Anterior cingulate cortex (tissue), 58 donors: ENCODE results near the gene HCK.
"Not testable (repeated sequence)": the region's sequence is repeated elsewhere in the genome, so short reads cannot be mapped to it uniquely, and the experiment has no call there.

ENCODE experiments used
- DNase-seq, 58 donors: peaks; one replicate each; lab custom pipeline; 2025; lab: John Stamatoyannopoulos, UW

Gene HCK

DNA sequence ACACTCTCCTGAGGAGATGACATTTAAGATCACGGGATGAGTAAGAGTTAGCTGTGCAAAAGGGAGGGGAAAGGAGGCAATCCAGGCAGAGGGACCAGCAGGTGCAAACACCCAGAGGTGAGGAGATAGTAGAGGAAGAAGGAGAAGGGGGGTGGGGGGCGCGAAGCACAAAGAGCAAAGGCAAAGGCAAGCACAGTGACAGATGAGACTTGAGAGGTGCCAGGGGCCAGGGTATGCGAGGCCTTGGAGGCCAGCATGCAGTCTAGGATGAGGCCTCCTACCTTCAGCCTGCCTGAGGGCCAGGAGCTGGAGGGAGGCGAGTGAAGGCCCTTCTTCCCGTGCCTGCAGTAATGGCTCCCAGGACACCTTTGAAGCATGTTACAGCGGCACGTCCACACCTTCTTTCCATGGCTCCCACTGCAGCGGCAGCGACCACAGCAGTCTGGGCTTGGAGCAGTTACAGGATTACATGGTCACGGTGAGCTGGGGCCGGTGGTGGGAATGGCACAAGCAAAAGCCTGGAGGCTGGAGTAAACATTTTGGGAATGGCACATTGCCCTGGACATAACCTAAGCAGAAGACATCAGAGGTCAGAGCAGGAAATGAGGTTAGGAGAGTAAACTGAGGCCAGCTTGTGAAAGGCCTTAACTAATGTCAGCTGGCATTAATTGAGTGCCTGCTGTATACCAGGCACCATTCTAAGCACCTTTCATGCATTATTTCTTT, 23.2 kb upstream of the HCK start:
- DNase-seq: no peak

DNA sequence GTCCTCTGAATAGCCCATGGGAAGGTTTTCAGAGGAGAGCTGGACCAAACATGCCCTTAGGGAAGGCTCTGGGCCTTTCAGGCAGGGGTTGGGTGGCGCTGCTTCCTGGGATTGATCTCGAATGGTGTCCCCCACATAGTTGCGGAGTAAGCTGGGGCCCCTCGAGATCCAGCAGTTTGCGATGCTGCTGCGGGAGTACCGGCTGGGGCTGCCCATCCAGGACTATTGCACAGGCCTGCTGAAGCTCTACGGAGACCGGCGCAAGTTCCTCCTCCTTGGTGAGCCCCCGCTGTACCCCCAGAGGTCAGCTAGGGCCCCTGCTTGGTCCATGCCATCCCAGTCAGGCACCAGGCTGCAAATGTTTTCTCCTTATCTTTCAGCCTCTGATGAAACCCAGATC, 22.5 kb upstream of the HCK start:
- DNase-seq: no peak

DNA sequence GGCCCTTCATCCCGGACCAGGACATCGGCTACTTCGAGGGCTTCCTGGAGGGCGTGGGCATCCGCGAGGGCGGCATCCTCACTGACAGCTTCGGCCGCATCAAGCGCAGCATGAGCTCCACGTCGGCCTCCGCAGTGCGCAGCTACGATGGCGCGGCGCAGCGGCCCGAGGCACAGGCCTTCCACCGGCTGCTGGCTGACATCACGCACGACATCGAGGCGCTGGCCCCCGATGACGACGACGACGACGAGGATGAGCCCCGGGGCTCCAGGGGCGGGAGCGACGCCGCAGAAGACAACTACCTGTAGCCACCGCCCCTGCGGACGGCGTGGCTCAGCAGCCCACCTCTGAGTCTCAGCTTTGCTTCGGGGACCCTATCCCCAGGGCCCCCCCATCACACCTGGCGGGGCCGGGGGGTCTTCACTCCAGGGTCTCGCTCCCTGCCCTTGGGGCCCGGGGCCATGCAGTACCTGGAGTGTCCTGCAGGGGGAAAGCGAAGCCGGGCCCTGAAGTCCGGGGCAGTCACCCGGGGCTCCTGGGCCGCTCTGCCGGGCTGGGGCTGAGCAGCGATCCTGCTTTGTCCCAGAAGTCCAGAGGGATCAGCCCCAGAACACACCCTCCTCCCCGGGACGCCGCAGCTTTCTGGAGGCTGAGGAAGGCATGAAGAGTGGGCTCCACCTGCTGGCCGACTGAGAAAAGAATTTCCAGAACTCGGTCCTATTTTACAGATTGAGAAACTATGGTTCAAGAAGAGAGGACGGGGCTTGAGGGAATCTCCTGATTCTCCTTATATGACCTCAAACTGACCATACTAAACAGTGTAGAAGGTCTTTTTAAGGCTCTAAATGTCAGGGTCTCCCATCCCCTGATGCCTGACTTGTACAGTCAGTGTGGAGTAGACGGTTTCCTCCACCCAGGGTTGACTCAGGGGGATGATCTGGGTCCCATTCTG, 20.8 kb upstream of the HCK start:
- DNase-seq: peak in 46 of 58 donors; percentile 16 to 76 (median 39)

DNA sequence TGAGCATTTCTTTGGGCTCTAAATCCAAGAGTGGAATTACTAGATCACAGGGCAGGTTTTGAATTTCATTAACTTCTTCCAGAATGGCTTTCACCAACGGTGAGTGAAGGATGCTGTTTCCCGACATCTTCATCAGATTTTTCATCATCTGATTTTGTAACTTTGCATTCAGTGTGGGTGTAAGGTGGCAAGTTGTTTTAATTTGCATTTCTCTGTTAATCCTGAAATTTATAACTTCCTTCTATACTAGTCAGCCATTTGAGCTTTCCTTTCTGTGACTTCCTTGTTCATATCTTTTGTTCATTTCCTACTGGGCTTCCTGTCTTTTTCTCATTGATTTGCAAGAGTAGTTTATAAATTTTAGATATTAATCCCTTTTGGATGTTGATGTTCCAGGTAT, 18.7 kb upstream of the HCK start:
- no peak for DNase-seq

DNA sequence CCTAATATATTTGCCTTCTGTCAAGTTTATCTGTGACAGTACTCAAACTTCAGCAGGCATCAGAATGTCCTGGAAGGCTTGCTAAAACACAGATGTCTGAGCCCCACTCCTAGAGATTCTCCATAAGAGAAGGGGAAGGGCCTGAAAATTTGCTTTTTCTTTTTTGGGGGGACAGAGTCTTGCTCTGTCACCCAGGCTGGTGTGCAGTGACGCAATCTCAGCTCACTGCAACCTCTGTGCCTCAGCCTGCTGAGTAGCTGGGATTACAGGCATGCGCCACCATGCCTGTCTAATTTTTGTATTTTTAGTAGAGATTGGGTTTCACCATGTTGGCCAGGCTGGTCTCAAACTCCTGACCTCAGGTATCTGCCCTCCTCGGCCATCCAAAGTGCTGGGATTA, 18.3 kb upstream of the HCK start:
- DNase-seq: not testable (repeated sequence)

DNA sequence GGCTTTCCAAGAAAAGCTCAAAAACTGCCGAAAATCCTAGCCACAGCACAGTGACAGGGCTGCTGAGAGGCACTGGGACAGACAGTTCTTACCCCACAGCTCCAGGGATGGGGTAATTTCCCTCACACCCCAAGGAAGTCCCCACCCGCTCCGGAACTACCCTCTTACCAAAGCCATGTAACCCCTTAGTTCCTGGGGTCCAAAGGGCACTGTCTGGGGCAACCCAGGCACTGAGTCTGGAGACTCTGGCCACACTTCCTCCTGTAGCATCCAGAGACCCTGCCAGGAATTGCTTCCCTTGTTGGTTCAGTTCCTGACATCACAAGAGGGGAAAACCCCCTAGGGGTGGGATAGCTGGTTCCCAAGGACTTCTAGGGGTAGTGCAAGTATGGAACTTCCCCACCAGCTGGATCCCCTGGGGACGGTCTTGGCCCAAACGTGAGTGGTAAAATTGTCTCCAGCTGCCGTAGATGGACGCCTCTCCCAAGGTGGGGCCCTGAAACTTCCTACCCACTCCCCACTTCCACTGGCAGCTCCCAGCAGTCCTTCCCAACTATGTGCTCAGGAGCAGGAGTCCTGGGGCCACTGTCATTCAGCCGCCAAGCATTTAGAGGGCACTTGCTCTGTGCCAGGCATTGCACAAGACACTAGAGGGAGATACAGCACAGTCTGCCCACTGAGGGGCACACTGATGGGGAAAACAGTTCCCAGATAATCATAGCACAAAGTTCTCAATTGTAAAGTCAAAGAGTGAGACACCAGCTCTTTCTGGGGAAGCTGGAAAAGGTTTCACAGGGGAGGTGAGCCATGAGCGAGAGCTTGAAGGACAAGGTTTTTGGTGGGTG, 17.2 kb upstream of the HCK start:
- DNase-seq: no peak

DNA sequence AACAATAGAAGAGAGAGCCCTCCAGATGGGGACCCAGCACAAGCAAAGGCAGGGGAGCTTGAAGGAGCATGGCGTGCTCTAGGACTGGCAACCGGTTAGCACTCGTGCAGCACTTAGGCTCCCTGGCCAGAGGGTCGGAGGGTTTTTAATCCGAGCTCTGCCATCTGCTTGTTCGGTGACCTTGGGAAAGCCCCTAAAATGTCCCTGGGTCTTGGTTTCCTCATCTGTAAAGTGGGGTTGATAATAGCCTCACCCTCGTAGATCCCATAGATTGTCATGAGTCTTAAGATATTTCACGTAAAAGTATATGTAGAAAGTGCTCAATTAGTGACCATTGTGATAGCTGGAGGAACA, 16.6 kb upstream of the HCK start:
- DNase-seq: no peak

DNA sequence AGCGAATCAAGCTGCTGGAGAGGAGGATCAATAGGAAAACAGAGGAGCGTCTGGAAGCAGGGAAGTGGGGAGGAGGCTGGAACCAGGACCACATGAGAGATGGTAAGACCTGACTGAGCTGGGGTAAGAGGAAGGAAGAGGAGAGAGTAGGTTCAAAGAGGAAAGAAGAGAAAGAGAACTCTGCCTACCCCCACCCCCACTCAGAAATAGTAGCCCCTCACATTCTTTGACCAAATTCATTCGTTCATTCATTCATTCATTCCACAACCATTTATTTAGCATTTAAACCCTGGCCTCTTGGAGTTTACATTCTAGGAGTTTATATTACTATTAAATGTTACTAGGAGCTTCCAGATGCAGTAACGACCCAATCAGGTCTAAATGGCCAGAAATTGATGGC, 15.8 kb upstream of the HCK start:
- DNase-seq: no peak

DNA sequence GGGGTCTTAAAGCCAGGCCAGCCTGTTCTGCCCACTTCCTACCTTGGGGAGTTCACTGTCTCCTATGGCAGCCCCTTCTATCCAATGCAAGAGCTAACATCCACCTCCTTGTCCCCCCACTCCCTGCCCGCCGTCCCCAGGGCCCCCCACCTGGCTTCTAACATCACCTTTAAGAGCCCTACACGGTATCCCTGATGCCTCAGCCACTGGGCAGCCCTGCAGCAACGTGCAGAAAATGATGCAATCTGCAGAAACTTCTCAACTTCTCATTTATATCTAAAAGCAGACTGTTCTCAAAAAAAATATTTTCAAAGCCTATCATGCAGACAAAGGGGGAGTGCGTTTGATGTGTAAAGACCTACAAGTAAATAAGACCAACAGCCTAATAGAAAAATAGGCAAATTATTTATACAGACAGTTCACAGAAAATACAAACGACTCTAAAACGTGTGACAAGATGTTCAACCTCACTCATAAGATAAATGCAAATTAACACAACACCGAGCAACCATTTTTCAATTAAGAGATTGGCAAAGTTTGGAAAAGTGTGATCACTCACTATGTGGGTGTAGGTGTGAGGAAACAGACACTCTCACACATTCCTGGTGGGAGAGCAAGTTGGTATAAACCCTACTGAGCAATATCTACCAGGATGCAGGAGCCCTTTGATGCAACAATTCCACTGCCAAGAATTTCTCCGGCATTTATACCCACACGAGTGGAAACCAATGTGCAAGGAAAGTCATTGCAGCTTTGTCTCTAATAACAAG, 15.1 kb upstream of the HCK start:
- peak in 1 of 58 donors; percentile 35 for DNase-seq

DNA sequence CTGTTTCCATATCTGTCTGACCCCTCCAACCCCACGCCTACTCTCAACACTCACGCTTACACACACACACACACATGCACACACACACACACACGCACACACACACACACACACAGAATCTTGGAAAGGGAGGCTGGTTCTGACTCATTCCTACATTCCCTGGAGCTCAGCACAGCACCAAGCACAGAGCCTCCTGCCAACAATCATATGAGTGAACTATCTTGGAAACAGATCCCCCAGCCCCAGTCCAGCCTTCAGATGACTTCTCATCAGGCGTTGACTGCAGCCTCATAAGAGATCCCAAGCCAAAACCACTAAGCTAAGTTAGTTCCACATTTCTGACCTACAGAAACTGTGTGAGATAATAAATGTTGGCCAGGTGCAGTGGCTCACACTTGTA, 14.1 kb upstream of the HCK start:
- DNase-seq: no peak

DNA sequence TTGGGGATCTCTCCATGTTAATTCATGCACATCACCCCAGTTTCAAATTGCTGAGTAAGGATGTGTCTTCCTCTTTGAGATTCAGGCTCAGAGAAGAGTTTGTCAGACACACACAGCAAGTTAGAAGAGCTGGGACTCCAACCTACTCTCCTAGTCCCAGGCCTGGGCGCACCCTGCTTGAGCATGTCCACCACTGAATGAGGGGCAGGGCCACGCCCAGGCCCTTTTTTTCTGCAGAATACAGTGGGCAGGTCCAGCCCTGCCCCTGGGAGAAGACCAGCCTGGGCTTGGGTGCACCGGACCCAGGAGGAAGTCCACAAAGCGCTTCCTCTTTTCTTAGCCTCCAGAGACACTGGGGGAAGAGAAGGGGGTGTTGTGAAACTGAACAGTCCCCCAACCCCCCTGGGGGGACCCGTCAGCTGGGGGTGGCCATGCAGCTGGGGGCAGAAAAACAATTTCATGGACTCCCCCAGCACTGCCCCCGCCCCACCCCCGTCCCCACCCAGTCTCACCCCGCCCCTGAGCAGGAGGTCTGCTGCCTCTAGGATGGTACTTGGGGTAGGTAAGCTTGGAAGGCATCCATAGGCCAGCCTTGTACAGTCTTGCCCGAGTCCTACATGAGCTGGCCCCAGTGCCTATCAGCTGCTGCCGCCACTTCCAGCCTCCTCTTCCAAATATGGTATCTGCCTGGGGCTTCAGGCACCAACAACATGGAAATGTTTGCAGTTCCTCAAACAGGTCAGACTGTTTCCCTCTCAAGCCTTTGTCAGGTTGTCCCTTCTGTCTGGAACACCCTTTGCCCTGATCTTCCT, 11.7 kb upstream of the HCK start:
- DNase-seq: peak in 15 of 58 donors; percentile 8 to 51 (median 24)

DNA sequence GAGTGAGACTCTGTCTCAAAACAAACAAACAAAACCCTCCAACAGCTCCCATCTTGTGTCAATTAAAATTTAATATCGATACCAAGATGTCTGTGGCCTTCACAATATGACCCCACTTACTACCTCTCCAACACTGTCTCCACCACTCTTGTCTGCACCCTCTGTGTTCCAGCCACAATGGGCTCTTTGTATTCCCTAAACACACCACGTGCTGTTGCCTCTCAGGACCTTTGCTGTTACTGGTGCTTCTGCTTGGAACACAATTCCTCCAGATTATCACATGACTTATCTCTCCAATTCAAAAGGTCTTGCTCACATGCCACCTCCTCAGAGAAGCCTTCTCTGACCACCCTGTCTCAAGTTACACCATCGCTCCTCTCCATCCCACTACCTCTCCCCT, 6.0 kb upstream of the HCK start:
- no peak for DNase-seq

DNA sequence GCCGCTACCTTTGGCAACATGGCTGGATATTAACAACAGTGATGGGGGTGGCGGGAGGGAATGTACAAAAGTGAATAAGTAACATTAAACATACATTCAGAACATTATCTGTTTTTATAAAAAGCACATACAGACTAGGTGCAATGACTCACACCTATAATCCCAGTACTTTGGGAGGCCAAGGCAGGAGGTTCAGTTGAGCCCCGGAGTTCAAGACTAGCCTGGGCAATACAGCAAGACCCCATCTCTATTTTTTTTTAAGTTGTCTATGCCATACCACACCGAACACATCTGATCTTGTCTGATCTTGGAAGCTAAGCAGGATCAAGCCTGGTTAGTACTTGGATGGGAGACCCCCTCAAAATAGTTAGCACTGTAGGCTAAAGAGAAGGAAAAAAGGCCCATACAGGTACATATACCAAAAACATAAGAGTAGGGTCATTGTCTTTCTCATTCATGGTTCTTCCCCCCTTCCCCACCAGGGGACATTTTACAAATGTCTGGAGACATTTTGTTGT, 1.7 kb upstream of the HCK start:
- no peak for DNase-seq

DNA sequence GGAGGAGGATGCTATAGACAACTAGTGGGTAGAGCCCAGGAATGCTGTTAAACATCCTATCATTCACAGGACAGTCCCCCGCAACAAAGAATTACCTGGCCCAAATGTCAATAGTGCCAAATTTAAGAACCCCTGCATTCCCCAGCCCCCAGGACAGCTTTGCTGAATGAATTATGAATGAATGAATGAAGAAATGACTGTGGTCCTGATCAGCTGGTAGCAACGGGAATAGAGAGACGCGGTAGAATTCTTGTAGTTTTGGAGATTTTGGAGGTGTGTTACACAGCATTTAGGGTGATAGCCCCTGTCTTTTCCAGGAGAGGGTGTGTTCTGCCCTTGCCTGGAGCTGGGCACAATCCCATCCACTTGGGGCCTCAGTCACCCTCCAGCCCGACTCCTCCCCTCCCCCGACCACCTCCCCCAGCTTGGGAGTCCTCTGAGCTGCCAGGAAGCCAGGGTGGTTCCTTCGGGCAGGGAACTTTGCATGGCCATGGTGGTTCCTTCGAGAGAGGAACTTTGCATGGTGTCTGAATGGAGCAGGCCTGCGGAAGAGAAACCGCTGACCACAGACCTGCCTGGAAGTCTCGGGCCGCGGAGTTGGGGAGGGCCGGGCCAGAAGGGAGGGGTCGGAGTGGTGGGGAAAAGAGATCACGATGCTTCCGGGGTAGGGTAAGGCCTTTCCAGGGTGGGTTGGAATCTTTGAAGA, 1.0 kb upstream of the HCK start:
- DNase-seq: peak in 14 of 58 donors; percentile 13 to 38 (median 26)

DNA sequence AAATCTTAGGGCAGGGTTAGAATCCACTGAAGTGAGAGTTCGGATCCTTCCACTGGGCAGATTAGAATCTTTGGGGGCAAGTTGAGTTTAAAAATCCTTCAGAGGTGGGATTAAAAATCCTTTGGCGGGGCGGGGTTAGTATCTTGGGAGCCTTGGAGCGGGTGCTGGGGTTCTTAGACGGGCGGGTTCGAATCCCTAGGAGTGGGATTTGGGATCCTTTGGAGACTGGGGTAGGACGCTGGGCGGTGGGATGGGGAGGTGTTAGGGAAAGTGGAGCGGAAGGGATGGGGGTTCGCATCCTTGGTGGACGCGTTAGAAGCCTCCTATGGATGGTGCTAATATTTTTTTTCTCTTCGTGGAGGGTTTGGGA, 337 bp upstream of the HCK start:
- no peak for DNase-seq

DNA sequence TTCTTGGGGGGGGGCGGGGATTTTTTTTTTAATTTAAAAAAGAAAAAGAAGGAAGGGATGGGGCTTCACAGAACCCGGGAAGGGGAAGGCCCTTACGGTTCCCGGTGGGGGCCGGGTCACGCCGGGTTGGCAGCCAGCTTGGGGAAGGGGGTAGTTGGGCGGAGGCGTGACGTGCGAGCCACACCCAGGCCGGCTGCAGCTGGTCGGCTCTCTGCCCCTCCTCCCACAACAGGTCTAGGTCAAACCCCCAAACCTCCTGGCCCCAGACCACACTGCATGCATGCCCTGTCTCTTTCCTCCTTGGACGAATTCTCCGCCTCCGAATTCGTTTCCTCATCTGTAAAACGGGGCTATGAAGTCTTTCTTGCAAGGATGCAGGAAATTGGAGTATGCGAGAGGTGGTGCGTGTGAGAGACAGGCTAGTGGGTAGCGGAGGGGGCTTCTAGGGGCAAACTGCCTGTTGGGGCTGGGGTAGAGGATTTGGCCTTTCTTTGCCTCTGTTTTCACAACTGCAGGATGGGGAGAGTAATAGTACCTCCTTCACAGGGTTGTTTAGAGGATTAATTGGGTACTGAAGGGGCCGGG, 828 bp downstream of the HCK start:
- DNase-seq: peak in 3 of 58 donors; percentile 8 to 24 (median 24)

DNA sequence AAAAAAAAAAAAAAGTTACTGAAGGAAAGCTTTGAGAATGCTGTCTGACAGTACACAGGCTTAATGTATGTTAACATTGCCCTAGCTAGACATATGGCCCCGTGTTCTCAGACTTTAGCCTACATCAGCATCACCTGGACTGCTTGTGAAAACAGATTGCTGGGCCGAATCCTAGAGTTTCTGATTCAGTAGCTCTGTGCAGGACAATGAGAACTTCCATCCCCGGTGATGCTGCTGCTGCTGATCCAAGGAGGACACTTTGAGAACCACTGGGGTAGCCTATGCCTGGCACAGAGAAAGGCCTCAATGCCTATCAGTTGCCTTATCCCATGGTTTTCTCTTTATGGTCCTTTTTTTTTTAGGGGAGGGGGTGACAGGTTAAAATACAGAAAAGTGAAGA, 1.6 kb downstream of the HCK start:
- DNase-seq: no peak
